ENCODE results near the gene PTPRN2. TPM values are rescaled to one million over a fixed set of nuclear protein-coding genes. Genes with fewer than 3 reads are reported as not detected.

PTPRN2 gene
- total RNA-seq, 1 experiment from 2014 or later, result 1.7 TPM

DNA sequence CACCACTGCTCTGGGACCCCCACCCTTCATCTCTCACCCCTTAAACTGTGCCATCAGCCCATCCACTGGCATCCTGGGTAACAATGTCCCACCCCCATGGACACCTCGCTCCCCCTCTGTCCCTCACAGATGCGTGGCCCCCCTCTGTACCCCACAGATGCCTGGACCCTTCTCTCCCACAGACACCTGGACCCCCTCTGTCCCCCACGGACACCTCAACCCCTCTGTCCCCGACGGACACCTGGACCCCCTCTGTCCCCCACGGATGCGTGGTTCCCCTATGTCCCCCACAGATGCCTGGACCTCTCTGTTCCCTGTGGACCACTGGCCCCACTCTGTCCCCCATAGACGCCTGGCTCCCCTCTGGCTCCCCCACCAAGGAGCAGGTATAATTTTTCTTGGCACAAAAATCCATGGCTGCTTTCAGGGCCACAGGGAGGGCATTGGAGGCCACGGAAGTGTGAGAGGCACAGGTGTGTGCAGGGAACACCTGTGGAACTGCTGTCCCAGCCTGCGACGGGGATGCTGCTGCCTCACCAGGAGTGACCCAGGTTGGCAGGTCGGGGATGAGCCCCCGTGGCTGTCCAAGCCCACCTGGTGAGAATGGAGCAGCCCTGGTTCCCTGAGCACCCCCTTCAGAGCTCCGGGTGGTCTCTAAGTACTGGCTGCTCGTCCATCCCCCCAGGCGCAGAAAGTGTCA is 193.5 kb downstream of the PTPRN2 start:
- Histone ChIP-seq H3K27me3 (ENCODE audit: low read length) (no peaks in the 10 kb centered on the region), H3K4me3 (ENCODE audit: low read length) (no peak overlapping the region), H4K20me1 (ENCODE audit: insufficient read depth, low read depth, low read length) (no peaks in the 10 kb centered on the region), H3K4me2 (ENCODE audit: low read depth, low read length, poor library complexity, severe bottlenecking) (no peak overlapping the region), H3K4me1 (ENCODE audit: low read length) (no peaks in the 10 kb centered on the region), H3K9me3 (ENCODE audit: low read length) (peaks cover 4% of the 10 kb centered on the region; the same call in 1 of the 2 replicates), H2AFZ (ENCODE audit: low read length) (no peak overlapping the region), H3K9me2 (replicated peaks; ENCODE audit: insufficient read depth, low read length) (no peaks in the 10 kb centered on the region), H3K27ac (ENCODE audit: low read length) (no peak overlapping the region), H3K9ac (ENCODE audit: low read length) (no peak overlapping the region), H3K36me3 (ENCODE audit: insufficient read depth, low read length) (no peaks in the 10 kb centered on the region), H3K79me2 (ENCODE audit: low read length) (no peaks in the 10 kb centered on the region)
- DNase-seq, result no peak

DNA sequence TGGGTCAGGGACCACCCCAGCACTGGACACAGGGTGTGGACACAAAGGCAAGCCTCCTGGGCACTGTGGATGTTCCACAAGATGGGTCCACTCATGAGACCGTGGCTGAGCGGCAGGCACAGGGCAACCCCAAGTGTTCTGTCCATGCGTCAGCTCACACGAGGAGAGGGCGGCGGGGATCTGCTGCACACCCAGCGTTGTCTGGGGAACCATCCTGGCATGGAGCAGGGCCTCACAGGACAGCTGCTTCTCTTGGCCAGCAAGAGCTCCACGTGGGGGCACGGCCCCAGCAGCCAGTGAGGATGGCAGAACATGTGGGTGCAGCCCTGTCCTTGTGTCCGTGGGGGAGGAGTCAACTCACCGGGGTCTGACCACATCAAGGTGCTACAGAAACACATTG is 195.4 kb downstream of the PTPRN2 start:
- H3K4me2 ChIP-seq (ENCODE audit: low read depth, low read length, poor library complexity, severe bottlenecking), result no peak overlapping the region
- H2AFZ ChIP-seq (ENCODE audit: low read length), result no peak overlapping the region
- DNase-seq, result no peak
- no peaks in the 10 kb centered on the region for H3K79me2 ChIP-seq (ENCODE audit: low read length)
- no peaks in the 10 kb centered on the region for H3K9me2 ChIP-seq (replicated peaks; ENCODE audit: insufficient read depth, low read length)
- H3K27ac ChIP-seq (ENCODE audit: low read length), result no peak overlapping the region
- H3K36me3 ChIP-seq (ENCODE audit: insufficient read depth, low read length), result no peaks in the 10 kb centered on the region
- no peaks in the 10 kb centered on the region for H4K20me1 ChIP-seq (ENCODE audit: insufficient read depth, low read depth, low read length)
- H3K9me3 ChIP-seq (ENCODE audit: low read length), result no peaks in the 10 kb centered on the region
- no peaks in the 10 kb centered on the region for H3K27me3 ChIP-seq (ENCODE audit: low read length)
- H3K4me3 ChIP-seq (ENCODE audit: low read length), result no peak overlapping the region
- H3K4me1 ChIP-seq (ENCODE audit: low read length), result no peaks in the 10 kb centered on the region
- no peak overlapping the region for H3K9ac ChIP-seq (ENCODE audit: low read length)

DNA sequence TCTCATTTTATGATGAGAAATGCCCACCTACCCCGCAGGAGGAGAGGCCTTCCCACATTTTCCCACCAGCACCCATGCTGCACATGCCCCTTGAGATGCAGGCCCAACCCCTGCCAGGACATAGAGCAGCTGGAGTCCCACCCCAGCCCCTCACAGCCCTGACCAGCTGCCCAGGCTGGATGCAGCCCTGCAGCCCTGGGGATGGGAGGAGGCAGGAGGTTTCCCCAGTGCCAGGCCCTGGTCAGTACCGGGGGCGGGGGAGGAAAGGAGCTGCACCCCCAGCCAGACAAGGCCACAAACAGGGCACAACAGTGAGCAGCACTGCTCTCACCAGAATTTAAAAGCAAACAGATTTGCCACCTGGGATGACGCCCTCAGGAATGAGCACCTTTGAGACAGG is 196.1 kb downstream of the PTPRN2 start:
- H3K27me3 ChIP-seq (ENCODE audit: low read length), result no peaks in the 10 kb centered on the region

DNA sequence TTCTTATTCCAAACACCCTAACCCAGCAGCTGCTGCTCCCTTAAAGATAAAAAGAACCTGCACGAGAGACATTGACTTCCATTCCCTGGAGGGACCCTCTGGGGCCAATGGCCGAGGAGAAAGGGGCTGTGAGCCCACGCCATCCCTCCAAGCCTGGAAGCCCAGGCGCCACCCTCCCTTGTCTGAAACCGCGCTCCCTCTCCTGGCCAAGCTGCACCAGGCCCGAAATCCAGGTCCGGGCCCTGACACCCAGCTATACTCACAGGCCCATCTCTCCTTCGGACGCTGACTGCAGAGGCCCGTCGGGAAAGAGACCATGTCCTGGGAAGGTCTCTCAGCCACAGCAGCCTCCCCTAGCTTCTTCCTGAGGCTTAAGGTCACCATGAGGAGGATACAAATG is 196.5 kb downstream of the PTPRN2 start:
- Histone ChIP-seq H3K4me2 (ENCODE audit: low read depth, low read length, poor library complexity, severe bottlenecking) (no peak overlapping the region), H4K20me1 (ENCODE audit: insufficient read depth, low read depth, low read length) (no peaks in the 10 kb centered on the region), H3K9me3 (ENCODE audit: low read length) (no peaks in the 10 kb centered on the region), H3K4me1 (ENCODE audit: low read length) (no peaks in the 10 kb centered on the region), H3K9ac (ENCODE audit: low read length) (no peak overlapping the region), H3K4me3 (ENCODE audit: low read length) (no peak overlapping the region), H3K79me2 (ENCODE audit: low read length) (no peaks in the 10 kb centered on the region), H3K36me3 (ENCODE audit: insufficient read depth, low read length) (no peaks in the 10 kb centered on the region), H3K27me3 (ENCODE audit: low read length) (no peaks in the 10 kb centered on the region), H3K9me2 (replicated peaks; ENCODE audit: insufficient read depth, low read length) (no peaks in the 10 kb centered on the region), H3K27ac (ENCODE audit: low read length) (no peak overlapping the region), H2AFZ (ENCODE audit: low read length) (no peak overlapping the region)
- DNase-seq, result no peak

More for the DNA sequence above, 196.1 kb downstream of the PTPRN2 start:
- Histone ChIP-seq H3K9ac (ENCODE audit: low read length) (no peak overlapping the region), H3K9me2 (replicated peaks; ENCODE audit: insufficient read depth, low read length) (no peaks in the 10 kb centered on the region), H3K36me3 (ENCODE audit: insufficient read depth, low read length) (no peaks in the 10 kb centered on the region), H2AFZ (ENCODE audit: low read length) (no peak overlapping the region), H3K27ac (ENCODE audit: low read length) (no peak overlapping the region), H3K4me2 (ENCODE audit: low read depth, low read length, poor library complexity, severe bottlenecking) (no peak overlapping the region), H3K9me3 (ENCODE audit: low read length) (no peaks in the 10 kb centered on the region), H3K4me1 (ENCODE audit: low read length) (no peaks in the 10 kb centered on the region), H3K4me3 (ENCODE audit: low read length) (no peak overlapping the region), H4K20me1 (ENCODE audit: insufficient read depth, low read depth, low read length) (no peaks in the 10 kb centered on the region), H3K79me2 (ENCODE audit: low read length) (no peaks in the 10 kb centered on the region)
- no peak for DNase-seq

DNA sequence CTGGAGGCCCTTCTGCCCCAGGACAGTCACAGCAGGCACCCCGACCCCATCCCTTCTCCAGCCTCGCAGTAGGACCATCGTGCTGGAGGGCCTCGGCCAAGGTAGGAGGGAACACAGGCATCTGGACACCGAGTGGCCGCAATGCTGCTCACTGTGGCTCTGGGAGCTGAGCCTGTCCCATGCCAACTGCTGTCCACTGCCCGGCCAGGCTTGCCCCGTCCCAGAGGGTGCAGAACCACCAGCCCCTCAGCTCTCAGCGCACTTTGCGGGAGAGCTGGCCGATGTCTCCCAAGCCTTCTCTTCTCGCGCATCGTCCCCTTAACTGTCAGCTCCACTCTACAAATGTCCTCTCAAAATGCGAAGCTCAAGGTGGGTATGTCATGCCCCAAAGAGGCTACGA is 197.2 kb downstream of the PTPRN2 start:
- Histone ChIP-seq H3K9ac (ENCODE audit: low read length) (no peak overlapping the region), H3K4me3 (ENCODE audit: low read length) (no peak overlapping the region), H3K9me3 (ENCODE audit: low read length) (no peaks in the 10 kb centered on the region), H3K4me1 (ENCODE audit: low read length) (no peaks in the 10 kb centered on the region), H3K27ac (ENCODE audit: low read length) (no peak overlapping the region), H2AFZ (ENCODE audit: low read length) (no peak overlapping the region), H3K79me2 (ENCODE audit: low read length) (no peaks in the 10 kb centered on the region), H3K27me3 (ENCODE audit: low read length) (no peaks in the 10 kb centered on the region), H3K36me3 (ENCODE audit: insufficient read depth, low read length) (no peaks in the 10 kb centered on the region), H3K4me2 (ENCODE audit: low read depth, low read length, poor library complexity, severe bottlenecking) (no peak overlapping the region), H4K20me1 (ENCODE audit: insufficient read depth, low read depth, low read length) (no peaks in the 10 kb centered on the region), H3K9me2 (replicated peaks; ENCODE audit: insufficient read depth, low read length) (no peaks in the 10 kb centered on the region)
- DNase-seq, result no peak

DNA sequence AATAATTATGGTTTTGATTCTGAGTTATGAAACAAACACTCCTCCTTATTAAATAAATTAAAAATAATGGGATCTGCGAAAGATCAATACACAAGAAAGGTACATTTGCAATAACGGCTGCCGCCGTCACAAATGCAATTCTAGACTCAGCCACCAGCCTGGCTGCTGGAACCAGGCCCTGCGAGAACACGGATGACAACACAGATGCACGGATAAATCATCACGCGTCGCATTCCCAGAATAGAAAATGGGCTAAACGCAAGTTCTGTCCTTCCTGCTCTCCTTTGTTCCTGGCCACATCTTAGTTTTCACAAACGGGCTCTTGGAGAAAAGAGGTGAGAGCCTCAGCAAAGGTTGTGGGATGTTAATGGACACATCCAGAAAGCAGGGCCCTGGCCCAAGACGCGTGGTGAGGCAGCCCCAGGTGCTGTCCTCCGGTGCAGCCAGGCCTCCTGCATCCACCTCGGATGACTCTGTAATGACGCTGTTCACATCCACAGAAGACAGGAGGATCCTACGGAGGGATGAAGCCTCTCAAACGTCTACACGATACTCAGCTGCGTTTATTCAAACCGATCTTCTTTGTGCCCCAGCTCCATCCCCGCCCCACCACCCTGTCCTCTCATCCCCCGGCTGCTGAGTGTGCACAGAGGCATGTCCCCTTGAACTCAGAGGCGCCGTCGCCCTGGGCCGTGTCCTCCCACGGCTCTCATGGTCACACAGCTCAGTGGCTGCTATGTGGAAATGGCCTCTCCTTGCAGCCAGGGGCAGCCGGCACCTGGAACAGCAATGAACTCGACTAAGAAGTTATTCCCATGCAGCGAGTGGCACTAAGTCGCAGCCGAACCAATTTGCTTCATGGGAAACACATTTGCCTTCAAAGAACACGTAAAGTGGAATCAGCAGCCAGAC is 197.9 kb downstream of the PTPRN2 start:
- H3K9ac ChIP-seq (ENCODE audit: low read length), result no peak overlapping the region
- no peak for DNase-seq
- H3K9me3 ChIP-seq (ENCODE audit: low read length), result no peaks in the 10 kb centered on the region
- no peak overlapping the region for H3K4me2 ChIP-seq (ENCODE audit: low read depth, low read length, poor library complexity, severe bottlenecking)
- H3K4me1 ChIP-seq (ENCODE audit: low read length), result no peaks in the 10 kb centered on the region
- H3K36me3 ChIP-seq (ENCODE audit: insufficient read depth, low read length), result no peaks in the 10 kb centered on the region
- H3K4me3 ChIP-seq (ENCODE audit: low read length), result no peak overlapping the region
- no peaks in the 10 kb centered on the region for H3K27me3 ChIP-seq (ENCODE audit: low read length)
- no peak overlapping the region for H3K27ac ChIP-seq (ENCODE audit: low read length)
- no peaks in the 10 kb centered on the region for H4K20me1 ChIP-seq (ENCODE audit: insufficient read depth, low read depth, low read length)
- H2AFZ ChIP-seq (ENCODE audit: low read length), result no peak overlapping the region
- no peaks in the 10 kb centered on the region for H3K79me2 ChIP-seq (ENCODE audit: low read length)
- no peaks in the 10 kb centered on the region for H3K9me2 ChIP-seq (replicated peaks; ENCODE audit: insufficient read depth, low read length)

DNA sequence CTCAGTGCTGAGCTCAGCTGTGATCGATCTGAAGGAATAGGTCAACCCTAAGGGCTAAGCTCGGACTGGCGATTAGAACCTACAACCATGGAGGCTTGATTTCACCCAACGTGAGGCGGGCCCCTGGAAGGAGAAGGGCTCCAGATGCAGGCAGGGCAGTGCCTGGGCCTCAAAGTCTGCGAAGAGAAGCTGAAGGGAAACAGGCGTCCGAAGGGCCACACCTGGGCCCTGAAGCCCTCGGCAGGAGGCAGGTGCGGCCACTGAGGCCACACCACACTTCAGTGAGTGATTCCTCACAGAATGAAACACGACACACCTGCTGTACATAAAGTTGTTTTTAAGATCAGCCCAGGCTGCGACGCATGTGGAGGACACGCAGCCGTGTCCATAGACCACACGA is 198.7 kb downstream of the PTPRN2 start:
- Histone ChIP-seq H3K27ac (ENCODE audit: low read length) (no peak overlapping the region), H2AFZ (ENCODE audit: low read length) (no peak overlapping the region), H3K36me3 (ENCODE audit: insufficient read depth, low read length) (no peaks in the 10 kb centered on the region), H3K9ac (ENCODE audit: low read length) (no peak overlapping the region), H3K27me3 (ENCODE audit: low read length) (no peaks in the 10 kb centered on the region), H3K4me1 (ENCODE audit: low read length) (no peaks in the 10 kb centered on the region), H4K20me1 (ENCODE audit: insufficient read depth, low read depth, low read length) (no peaks in the 10 kb centered on the region), H3K4me2 (ENCODE audit: low read depth, low read length, poor library complexity, severe bottlenecking) (no peak overlapping the region), H3K9me3 (ENCODE audit: low read length) (no peaks in the 10 kb centered on the region), H3K79me2 (ENCODE audit: low read length) (no peaks in the 10 kb centered on the region), H3K9me2 (replicated peaks; ENCODE audit: insufficient read depth, low read length) (no peaks in the 10 kb centered on the region), H3K4me3 (ENCODE audit: low read length) (no peak overlapping the region)
- no peak for DNase-seq

DNA sequence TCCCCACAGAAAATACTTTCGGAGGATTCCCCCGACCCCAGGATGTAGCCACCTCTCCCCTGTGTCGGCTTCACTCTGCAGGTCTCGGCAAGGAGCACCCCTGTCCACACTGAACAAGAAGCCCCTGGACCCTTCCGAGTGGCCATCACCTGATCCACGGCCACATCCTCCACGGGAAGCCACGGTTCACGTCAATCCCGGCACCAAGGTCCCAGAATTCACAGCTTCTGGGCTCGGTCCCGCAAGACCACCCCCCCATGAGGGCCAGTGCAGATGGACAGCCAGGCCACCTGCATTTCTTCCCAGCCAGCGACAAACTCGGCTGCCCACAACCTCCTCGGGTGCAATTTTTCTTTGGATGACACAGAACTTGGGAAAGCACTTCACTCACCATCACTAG is 199.6 kb downstream of the PTPRN2 start:
- H3K4me1 ChIP-seq (ENCODE audit: low read length), result no peaks in the 10 kb centered on the region
- no peaks in the 10 kb centered on the region for H3K9me2 ChIP-seq (replicated peaks; ENCODE audit: insufficient read depth, low read length)
- H3K27me3 ChIP-seq (ENCODE audit: low read length), result no peaks in the 10 kb centered on the region
- no peak for DNase-seq
- H3K4me3 ChIP-seq (ENCODE audit: low read length), result no peak overlapping the region
- no peak overlapping the region for H3K4me2 ChIP-seq (ENCODE audit: low read depth, low read length, poor library complexity, severe bottlenecking)
- no peak overlapping the region for H3K9ac ChIP-seq (ENCODE audit: low read length)
- no peak overlapping the region for H2AFZ ChIP-seq (ENCODE audit: low read length)
- H3K27ac ChIP-seq (ENCODE audit: low read length), result no peak overlapping the region
- H3K79me2 ChIP-seq (ENCODE audit: low read length), result no peaks in the 10 kb centered on the region
- no peaks in the 10 kb centered on the region for H3K9me3 ChIP-seq (ENCODE audit: low read length)
- H4K20me1 ChIP-seq (ENCODE audit: insufficient read depth, low read depth, low read length), result no peaks in the 10 kb centered on the region
- no peaks in the 10 kb centered on the region for H3K36me3 ChIP-seq (ENCODE audit: insufficient read depth, low read length)
